ENCODE results near the gene BRDT.
"Not testable (repeated sequence)": the region's sequence is repeated elsewhere in the genome, so short reads cannot be mapped to it uniquely, and the experiment has no call there.

Gene BRDT

DNA sequence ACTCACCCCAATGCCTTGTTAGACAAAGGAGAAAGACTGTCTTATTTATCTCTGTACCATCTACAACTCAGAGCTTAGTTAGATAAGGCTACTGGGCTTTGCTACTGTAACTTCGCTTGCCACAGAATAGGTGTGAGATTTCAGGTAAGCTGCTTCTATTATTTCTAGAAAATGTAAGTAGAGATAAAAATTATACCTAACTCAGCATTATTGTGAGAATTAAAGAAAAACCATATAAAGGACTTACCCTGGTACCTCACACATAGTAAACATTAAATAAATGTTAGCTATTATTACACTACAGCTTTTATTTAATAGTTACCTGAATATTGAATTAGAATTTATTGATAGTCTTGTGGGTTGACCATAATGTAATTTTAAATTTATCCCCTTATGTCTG, 44.1 kb downstream of the BRDT start:
- no peak for DNase-seq

DNA sequence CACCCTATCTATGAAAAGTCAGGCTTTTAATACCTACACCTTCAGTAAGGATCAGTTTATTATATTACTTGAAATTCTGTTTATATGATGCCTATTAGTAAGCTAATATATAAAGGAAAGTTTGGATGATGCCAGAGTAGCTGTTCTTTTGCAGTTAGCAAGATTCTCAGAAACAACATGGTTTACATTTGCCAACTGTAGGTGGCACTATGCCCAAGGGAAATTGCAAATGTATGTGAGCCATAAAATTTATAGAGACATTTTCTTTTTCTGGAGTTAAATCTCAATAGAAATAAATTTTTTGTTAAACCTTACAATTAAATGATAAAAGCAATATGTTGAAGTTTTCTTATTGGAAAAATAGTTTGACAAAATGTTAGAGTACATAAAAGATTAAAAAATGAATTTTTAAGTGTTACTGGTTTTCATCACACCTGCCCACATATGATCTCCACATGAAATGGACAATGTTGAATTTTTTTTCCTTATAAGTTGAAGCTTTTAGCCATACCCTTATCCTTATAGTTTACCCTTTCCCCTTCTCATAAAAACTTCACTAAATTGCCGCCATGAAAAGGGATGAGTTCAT, 48.5 kb downstream of the BRDT start:
- no peak for DNase-seq

DNA sequence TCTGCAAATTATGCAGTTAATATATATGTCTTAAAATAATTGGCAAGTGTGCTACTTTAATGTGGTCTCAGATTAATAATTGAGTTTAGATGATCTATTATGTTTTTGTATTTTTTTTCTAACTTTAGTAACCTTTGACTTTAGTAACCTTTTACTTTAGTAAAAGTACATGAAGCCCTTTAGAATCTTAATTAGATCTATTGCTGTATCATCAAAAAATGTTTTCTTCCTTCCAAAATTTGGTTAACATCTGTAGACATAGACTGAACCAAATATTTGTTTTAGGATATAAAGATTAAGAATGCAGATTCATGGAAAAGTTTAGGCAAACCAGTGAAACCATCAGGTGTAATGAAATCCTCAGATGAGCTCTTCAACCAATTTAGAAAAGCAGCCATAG, 54.9 kb downstream of the BRDT start:
- DNase-seq: no peak

DNA sequence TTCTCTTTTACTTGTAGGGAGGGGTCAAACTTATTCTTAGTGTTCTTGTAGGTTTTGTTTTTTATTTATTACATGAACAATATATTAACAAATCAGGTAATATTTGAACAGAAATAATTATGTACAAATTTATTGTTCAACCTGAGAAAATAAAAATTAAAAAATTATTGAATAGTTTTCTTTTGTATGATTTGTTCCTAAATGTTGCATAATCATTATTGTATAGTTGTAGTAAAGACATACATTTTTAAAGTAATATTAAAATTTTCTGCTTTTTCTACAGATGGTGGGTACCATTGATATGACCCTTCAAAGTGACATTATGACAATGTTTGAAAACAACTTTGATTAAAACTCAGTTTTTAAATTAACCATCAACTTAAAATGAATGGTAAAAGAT, 64.7 kb downstream of the BRDT start:
- no peak for DNase-seq

DNA sequence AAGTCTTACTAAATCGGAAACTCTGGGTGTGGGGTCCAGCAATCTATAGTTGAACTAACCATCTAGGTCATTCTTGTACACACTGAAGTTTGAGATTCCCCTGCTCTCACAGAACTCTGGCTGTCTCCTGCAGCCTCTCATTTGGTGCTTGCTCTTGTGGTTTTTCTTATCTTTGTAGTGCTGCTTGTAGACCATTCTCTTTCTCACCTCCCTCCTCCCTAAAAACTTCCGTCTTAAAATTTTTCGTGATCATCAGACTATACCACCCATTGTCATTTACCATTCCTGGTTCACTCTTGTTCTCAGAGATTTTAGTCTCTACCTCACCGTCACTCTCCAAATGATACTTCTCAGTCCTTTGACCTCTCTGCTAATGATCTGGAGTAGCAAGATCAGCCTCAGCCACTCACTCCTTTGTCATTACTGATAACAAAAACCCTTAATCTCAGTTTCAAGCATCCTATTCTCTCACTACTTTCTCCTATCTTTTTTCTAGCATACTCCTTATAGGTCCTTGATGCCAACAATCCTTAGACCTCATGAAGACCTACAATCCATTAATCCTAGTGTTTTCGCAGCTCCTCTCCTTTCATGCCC, 67.6 kb downstream of the BRDT start:
- DNase-seq: no peak

DNA sequence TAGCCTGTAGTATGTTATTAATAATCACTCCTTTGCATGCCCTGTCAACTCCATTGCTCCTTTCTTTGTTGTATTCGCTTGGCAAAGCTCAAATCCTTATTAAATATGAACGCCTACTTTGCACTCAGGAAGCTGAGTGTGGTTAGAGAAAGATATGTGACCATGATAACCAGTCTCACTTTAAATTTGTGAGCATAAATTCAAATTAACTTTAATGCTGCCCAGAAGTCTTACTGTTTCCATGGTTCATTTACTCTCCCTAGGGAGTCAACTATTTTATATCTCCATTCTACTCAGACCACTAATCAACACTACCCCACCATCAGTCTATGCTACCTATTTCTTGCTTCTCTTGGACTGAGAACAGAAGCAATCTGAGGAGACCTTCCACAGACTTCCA, 68.5 kb downstream of the BRDT start:
- DNase-seq: no peak

DNA sequence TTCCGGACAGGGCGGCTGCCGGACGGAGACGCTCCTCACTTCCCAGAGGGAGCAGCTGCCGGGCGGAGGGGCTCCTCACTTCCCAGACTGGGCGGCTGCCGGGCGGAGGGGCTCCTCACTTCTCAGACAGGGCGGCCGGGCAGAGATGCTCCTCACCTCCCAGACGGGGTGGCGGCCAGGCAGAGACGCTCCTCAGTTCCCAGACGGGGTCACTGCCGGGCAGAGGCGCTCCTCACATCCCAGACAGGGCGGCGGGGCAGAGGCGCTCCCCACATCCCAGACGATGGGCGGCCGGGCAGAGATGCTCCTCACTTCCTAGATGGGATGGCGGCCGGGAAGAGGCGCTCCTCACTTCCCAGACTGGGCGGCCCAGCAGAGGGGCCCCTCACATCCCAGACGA, 76.8 kb downstream of the BRDT start:
- DNase-seq: not testable (repeated sequence)

DNA sequence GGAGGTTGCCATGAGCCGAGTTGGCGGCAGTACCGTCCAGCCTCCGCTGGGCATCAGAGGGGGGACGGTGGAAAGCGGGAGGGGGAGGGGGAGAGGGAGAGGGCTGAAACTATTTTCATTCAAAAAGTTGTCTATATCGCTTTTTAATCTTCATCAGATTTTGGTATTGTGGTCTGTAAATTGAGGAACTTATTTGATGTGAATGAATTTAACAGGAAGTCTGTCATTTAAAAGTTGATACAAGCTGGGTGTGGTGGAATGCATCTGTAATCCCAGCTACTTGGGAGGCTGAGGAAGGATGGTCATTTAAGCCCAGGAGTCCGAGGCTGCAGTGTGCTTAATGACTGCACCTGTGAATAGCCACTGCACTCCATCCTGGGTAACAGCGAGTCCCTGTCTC, 77.6 kb downstream of the BRDT start:
- DNase-seq: no peak

DNA sequence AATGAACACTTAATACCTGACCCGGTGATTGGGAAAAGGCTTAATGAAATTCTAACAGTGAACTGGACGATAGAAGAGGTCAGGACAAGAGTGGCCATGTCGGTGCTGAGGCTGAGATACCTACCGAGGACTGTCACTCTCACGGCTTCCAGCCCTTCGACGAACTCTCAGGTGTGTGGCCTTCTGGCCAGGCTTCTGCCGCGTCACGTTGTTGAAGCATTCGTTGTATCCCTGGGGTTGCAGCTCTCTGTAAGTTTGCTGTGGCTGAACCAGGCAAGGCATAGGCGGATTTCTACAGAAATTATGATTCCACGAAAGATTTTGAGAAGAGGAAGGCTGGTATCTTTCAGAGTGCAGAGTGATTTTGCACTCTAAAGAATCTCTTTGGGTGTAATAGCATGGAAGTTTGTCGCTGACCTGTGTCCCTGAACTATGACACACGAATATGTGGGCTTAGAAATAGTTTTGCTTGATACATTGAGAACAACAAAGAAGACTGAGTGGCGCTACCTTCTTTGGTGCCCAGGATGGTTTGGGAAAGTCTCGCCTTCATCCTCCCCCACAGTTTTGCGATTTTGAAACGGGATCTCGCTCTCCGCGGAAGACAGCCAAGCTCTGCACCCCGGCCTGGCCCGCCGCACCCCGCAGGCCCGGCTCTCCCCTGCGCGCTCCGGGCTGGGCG, 80.2 kb downstream of the BRDT start:
- DNase-seq: no peak

DNA sequence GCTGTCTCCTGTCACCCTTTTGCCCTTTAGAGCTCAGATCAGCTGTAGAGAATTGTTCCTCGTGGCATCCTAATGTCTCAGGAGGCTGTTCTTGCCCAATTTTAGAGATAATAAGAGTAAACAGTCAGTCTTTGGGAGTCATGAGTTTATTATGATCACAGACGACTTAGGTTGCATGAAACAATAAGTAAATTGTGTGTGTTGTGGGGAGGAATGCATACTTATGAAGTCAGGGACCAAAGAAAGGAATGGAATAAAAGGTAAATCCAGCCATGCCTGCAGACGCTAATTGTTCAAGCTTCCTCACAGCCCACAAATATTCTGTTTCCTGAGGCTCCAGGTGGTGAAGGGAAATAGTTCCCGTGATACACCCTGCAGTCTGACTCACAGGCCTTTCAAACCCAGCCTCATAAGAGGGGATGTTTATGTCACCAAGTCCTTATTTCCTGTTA, 81.5 kb downstream of the BRDT start:
- DNase-seq: no peak

DNA sequence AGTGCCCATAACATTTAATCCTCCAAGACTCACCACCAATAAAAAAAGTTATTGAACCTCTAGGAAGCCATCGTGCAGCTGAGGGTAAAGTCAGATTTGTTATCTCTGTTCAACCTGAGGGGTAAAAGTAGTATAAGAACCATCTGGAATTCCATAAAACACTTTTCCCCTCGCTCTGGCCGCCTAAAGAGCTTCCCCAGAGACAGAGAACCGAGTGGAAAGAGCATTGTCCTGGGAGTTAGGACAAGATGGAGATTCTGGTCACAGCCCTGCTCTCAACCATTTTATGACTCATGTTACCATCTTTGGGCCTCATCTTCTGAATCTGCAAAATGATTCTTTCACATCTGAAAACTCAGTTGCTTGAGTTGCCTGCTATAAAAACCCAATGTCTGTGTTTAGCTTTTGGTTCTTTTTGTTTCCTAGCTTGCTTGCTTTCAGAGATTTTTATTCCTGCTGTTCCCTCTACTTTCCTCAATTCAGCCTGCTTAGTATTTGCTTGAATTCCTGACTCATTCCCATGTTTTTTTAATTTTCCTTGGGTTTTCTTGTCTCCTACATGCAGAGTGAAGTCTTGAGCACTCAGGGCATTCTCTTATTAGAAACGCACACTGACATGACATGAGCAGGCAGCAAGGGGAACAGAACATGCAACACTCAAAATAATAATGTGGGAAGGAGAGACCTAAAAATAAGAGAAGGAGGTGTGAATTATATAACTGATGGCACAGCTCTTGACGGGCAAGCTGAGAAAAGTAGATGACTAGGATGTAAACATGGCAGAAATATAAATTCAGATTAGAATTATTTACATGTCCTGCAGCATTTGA, 82.3 kb downstream of the BRDT start:
- no peak for DNase-seq

DNA sequence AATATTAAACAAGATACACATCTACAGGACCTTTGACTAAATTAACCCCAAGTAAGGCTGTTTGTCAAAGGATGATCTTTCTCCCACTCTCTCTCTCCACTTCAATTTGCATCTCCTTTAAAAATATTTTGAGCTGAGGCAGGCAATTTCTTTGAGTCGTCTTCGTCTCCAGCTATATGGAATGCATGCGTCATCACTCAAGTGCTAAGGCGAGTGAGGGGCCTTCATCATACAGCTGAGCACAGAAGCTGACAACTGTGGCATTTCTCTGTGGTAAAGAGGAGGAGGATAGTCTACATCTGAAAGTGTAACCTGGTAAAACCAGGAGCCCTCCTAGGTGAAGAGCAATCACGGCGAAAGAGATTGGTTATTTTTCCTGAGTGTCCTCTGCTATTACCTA, 88.2 kb downstream of the BRDT start:
- no peak for DNase-seq

DNA sequence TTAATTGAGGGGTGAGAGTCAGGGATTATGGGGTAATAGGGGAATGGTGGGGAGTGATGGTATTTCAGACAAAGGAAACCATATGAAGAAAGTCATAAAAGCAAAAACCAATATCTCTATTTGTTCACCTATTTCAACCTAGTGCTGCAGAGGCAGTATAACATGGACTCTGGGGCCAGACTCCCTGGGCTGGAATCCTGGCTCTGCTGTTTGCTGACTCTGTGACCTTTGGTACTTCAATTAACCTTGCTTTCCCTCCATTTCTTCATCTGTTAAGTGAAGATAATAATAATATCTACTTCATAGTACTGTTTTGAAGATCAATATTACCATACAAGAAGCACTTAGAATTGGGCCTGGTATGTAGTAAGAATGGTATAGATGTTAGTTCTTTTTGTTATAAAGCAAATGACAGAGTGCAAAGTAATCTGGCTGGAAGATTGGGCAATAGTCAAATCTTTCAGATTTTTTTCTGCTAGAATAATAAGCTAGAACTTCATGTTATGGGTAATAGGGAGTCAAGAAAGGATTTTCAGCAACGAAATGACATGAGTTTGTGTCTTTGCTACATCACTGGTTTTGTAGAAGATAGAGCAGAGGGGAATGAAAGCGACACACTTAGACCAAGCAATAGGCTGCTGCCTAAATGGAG, 89.6 kb downstream of the BRDT start:
- no peak for DNase-seq

DNA sequence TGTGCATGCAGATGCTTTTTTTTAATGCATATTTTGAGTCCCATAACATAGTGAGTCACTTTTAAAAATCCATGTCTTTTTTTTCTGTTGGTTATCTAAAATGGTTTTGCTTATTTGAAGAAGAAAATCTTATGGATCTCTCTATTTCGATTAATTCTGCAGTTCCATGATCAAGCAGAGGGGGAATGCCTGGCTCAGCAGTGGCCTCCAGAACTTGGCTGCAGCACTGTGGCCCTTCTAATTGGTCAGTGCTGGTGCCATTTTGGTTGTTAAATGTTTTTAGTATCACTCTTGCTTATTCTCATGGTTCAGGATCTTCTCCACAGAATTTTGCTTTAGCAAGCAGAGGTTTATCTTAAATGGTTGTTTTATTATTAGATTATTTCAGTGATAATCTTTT, 91.8 kb downstream of the BRDT start:
- DNase-seq: no peak

DNA sequence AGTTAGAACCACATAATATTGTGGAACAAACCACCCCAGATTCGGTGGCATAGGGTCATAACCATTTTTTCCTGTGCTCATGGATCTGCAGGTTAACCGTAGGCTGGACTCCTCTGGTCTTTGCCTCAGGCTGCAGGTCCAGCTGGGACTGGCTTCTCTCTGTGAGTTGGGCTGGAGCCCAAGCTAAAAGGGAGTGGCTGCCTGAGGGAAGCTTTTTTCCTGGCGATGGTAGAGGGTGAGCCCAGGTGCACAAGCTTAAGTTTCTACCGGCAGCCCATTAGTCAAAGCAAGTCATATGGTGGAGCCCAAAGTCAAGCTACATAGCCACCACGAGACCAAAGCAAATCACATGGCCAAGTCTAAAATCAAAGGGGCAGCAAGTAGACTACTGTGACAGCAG, 94.4 kb downstream of the BRDT start:
- DNase-seq: no peak

DNA sequence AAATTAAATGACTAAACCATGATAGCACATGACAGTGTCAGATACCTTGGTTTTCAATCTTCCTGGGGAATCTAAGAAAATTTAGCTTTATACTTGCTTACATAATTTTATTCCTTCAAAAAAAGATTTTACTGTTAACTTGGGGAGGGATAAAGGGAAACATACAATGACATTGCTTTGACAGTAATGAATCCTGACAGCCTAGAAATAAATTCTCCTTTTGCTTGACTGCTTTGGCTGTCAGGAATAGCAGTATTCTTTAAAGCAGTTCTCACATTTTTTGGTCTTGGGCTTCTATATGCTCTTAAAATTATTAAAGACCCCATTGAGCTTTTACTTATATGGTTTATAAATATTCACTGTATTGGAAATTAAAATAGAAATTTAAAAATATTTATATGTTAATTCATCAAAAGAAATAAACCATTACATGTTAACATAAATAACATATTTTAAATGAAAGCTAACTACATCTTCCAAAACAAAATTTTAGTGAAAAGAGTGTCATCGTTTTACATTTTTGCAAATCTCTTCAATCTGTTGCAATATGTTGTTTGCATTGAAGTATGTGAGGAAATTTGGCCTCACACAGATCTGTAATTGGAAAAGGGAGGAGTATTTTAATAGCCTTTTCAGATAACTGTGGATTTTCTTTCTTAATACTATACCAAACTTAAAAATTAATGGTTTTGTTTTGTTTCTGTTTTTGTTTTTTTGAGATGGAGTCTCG, 96.7 kb downstream of the BRDT start:
- no peak for DNase-seq

DNA sequence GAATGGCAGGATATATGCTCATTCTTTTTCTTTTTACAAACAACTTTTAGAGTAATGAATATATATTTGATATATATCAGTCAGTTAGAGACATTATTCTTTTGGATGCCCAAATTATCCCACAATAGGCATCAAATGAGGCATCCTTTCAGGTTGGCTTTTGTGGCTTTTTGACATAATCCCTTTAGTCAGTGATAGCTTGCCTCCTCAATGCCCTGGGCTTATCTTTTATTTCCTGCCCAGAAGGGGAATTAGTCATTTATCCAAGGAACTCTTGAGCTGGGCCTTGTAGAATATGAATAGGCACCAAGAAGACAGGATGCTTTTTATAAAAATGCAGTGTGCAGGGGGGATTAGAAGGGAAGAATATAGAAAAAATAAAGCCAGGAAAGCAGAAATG, 102.7 kb downstream of the BRDT start:
- no peak for DNase-seq
